ENCODE results near the gene LCE1B.

The LCE1B gene

GRCh38 chr1:152811671-152812070 is at the start of gene LCE1B:
Gene LCE1B (plus strand): TSS chr1:152811971. CDS start chr1:152812447, 476 bp downstream.
- no peak for DNase-seq
- no peak within 1 kb of the TSS for H3K27ac ChIP-seq (ENCODE audit: low read length)
- H3K9me3 ChIP-seq (ENCODE audit: insufficient read depth, low read length, severe bottlenecking), result no peaks in the 10 kb centered on the region
- H3K79me2 ChIP-seq (ENCODE audit: insufficient read depth, low read length), result no peaks in the 10 kb centered on the region
- H3K27me3 ChIP-seq (ENCODE audit: insufficient read depth, low read length, poor library complexity), result no peaks in the 10 kb centered on the region
- no peak within 1 kb of the TSS for H2AFZ ChIP-seq (ENCODE audit: low read depth, low read length)
- H3K4me2 ChIP-seq (ENCODE audit: insufficient read depth, low read length), result no peak within 1 kb of the TSS
- H3K9ac ChIP-seq (ENCODE audit: low read depth, low read length), result no peak within 1 kb of the TSS
- H3K36me3 ChIP-seq (ENCODE audit: insufficient read depth, low read length), result no peaks in the 10 kb centered on the region
- H3K4me1 ChIP-seq (ENCODE audit: insufficient read depth, low read length), result no peaks in the 10 kb centered on the region
- TF ChIP-seq CTCF (IDR thresholded peaks at IDR 0.05; ENCODE audit: borderline replicate concordance, extremely low read depth, low read length, poor library complexity, severe bottlenecking), result no peak
- no peak for TF ChIP-seq EZH2 (IDR thresholded peaks at IDR 0.05; ENCODE audit: borderline replicate concordance, low read depth, low read length, severe bottlenecking)
- ATAC-seq (ENCODE audit: insufficient read depth, low read depth), result no peak
- H4K20me1 ChIP-seq (ENCODE audit: insufficient read depth, low read length), result no peaks in the 10 kb centered on the region
- H3K4me3 ChIP-seq (ENCODE audit: low read depth in 1 of 2, low read length in 2 of 2), result no peak within 1 kb of the TSS

GRCh38 chr1:152768847-152769533 is 42.8 kb upstream of the LCE1B start:
- no peaks in the 10 kb centered on the region for H3K4me1 ChIP-seq (ENCODE audit: insufficient read depth, low read length)
- H3K79me2 ChIP-seq (ENCODE audit: insufficient read depth, low read length), result no peaks in the 10 kb centered on the region
- no peaks in the 10 kb centered on the region for H3K9me3 ChIP-seq (ENCODE audit: insufficient read depth, low read length, severe bottlenecking)
- DNase-seq (no peak), ATAC-seq (ENCODE audit: insufficient read depth, low read depth) (no peak)
- no peak overlapping the region for H2AFZ ChIP-seq (ENCODE audit: low read depth, low read length)
- no peak overlapping the region for H3K4me2 ChIP-seq (ENCODE audit: insufficient read depth, low read length)
- H4K20me1 ChIP-seq (ENCODE audit: insufficient read depth, low read length), result no peaks in the 10 kb centered on the region
- H3K36me3 ChIP-seq (ENCODE audit: insufficient read depth, low read length), result no peaks in the 10 kb centered on the region
- no peak overlapping the region for H3K9ac ChIP-seq (ENCODE audit: low read depth, low read length)
- H3K4me3 ChIP-seq (ENCODE audit: low read depth in 1 of 2, low read length in 2 of 2), result no peak overlapping the region
- no peak overlapping the region for H3K27ac ChIP-seq (ENCODE audit: low read length)
- TF ChIP-seq EZH2 (IDR thresholded peaks at IDR 0.05; ENCODE audit: borderline replicate concordance, low read depth, low read length, severe bottlenecking), result no peak
- TF ChIP-seq CTCF (IDR thresholded peaks at IDR 0.05; ENCODE audit: borderline replicate concordance, extremely low read depth, low read length, poor library complexity, severe bottlenecking), result no peak
- H3K27me3 ChIP-seq (ENCODE audit: insufficient read depth, low read length, poor library complexity), result no peaks in the 10 kb centered on the region

GRCh38 chr1:152770411-152770810 is 41.4 kb upstream of the LCE1B start:
- Histone ChIP-seq H3K9me3 (ENCODE audit: insufficient read depth, low read length, severe bottlenecking) (no peaks in the 10 kb centered on the region), H3K36me3 (ENCODE audit: insufficient read depth, low read length) (no peaks in the 10 kb centered on the region), H3K4me3 (ENCODE audit: low read depth in 1 of 2, low read length in 2 of 2) (no peak overlapping the region), H3K9ac (ENCODE audit: low read depth, low read length) (no peak overlapping the region), H3K4me1 (ENCODE audit: insufficient read depth, low read length) (no peaks in the 10 kb centered on the region), H3K27me3 (ENCODE audit: insufficient read depth, low read length, poor library complexity) (no peaks in the 10 kb centered on the region), H3K27ac (ENCODE audit: low read length) (no peak overlapping the region), H3K4me2 (ENCODE audit: insufficient read depth, low read length) (no peak overlapping the region), H2AFZ (ENCODE audit: low read depth, low read length) (no peak overlapping the region), H4K20me1 (ENCODE audit: insufficient read depth, low read length) (no peaks in the 10 kb centered on the region), H3K79me2 (ENCODE audit: insufficient read depth, low read length) (no peaks in the 10 kb centered on the region)
- TF ChIP-seq CTCF (IDR thresholded peaks at IDR 0.05; ENCODE audit: borderline replicate concordance, extremely low read depth, low read length, poor library complexity, severe bottlenecking) (no peak), EZH2 (IDR thresholded peaks at IDR 0.05; ENCODE audit: borderline replicate concordance, low read depth, low read length, severe bottlenecking) (no peak)
- no peak for DNase-seq
- no peak for ATAC-seq (ENCODE audit: insufficient read depth, low read depth)
